HG02885 (cell line): Measurements from ENCODE around the gene RAD50.

Experiments
- ATAC-seq: cut with Tn5 transposase; IDR thresholded peaks from one replicate; pipeline ENCODE4 v1.9.1; 2021; ENCODE audit warnings: mild to moderate bottlenecking; ENCODE audit not compliant: unreplicated experiment, poor library complexity

Gene RAD50

GRCh38 chr5:132658381-132659302, 101.9 kb downstream of the RAD50 start:
- ATAC-seq: no peak

- ATAC-seq: no peak
Observed at GRCh38 chr5:132659598-132660493, 103.1 kb downstream of the RAD50 start.

- no peak for ATAC-seq
Observed at GRCh38 chr5:132661231-132662003, 104.6 kb downstream of the RAD50 start.

- ATAC-seq: no peak
Observed at GRCh38 chr5:132662004-132662401, 105.2 kb downstream of the RAD50 start.

- ATAC-seq: peak; percentile 68
Observed at GRCh38 chr5:132662925-132663770, 106.4 kb downstream of the RAD50 start.

- peak; percentile 59 for ATAC-seq
Observed at GRCh38 chr5:132663771-132664695, 107.3 kb downstream of the RAD50 start.

- ATAC-seq: no peak
Observed at GRCh38 chr5:132664696-132665209, 108.0 kb downstream of the RAD50 start.

GRCh38 chr5:132665574-132666080, 108.8 kb downstream of the RAD50 start:
- no peak for ATAC-seq

- no peak for ATAC-seq
Observed at GRCh38 chr5:132666310-132667123, 109.7 kb downstream of the RAD50 start.

GRCh38 chr5:132667309-132667708, 110.5 kb downstream of the RAD50 start:
- ATAC-seq: no peak

- no peak for ATAC-seq
Observed at GRCh38 chr5:132667761-132668705, 111.3 kb downstream of the RAD50 start.

GRCh38 chr5:132668706-132669454, 112.1 kb downstream of the RAD50 start:
- no peak for ATAC-seq

- no peak for ATAC-seq
Observed at GRCh38 chr5:132669455-132669820, 112.7 kb downstream of the RAD50 start.

GRCh38 chr5:132669966-132670882, 113.4 kb downstream of the RAD50 start:
- ATAC-seq: no peak
